Transverse colon (tissue), 4 donors: ENCODE data around the gene PLXNA2. TPM values are rescaled to one million over a fixed set of nuclear protein-coding genes. Genes with fewer than 3 reads are reported as not detected.

Experiments used
- DNase-seq: peaks from one replicate; pipeline ENCODE4 v3.0.0-alpha.2; 2019
- H3K27ac ChIP-seq, 4 donors: fragments of 200-600 bp; sonication (generic); 2 replicates each; pipeline ENCODE4 v1.5.1; 2016 to 2018; ENCODE audit warnings: inconsistent platforms in 4 of 4
- H3K27me3 ChIP-seq: fragments of 200-600 bp; sonication (generic); 2 replicates; pipeline ENCODE4 v1.5.1; 2017; ENCODE audit warnings: inconsistent platforms
- H3K36me3 ChIP-seq, 4 donors: fragments of 200-600 bp; sonication (generic); 2 replicates each; pipeline ENCODE4 v1.5.1; 2017 to 2019; ENCODE audit warnings: inconsistent platforms in 4 of 4
- H3K4me1 ChIP-seq, 4 donors: fragments of 200-600 bp; sonication (generic); 2 replicates each; pipeline ENCODE4 v1.5.1; 2017 to 2020; ENCODE audit warnings: inconsistent platforms in 4 of 4
- H3K4me3 ChIP-seq, 4 donors: fragments of 200-600 bp; sonication (generic); 1 replicate in 1 of 4; 2 replicates in 3 of 4; pipeline versions ENCODE4 v1.5.1 to v1.6.1; 2017 to 2019; ENCODE audit warnings: inconsistent platforms in 4 of 4
- H3K9me3 ChIP-seq, 2 donors: fragments of 200-600 bp; sonication (generic); 2 replicates each; pipeline ENCODE4 v1.5.1; 2017 to 2019; ENCODE audit warnings: inconsistent platforms in 2 of 2
- EP300 ChIP-seq: sonication (generic); formaldehyde crosslinking; IDR thresholded peaks from one replicate; pipeline ENCODE4 v1.6.1; 2017; ENCODE audit warnings: antibody characterized with exemption, low read depth
- POLR2A ChIP-seq: fragments of 450-650 bp; IDR thresholded peaks from one replicate; pipeline ENCODE4 v1.6.1; 2016; ENCODE audit warnings: antibody characterized with exemption, mild to moderate bottlenecking, moderate library complexity
- POLR2AphosphoS5 ChIP-seq, 3 donors: sonication (generic); formaldehyde crosslinking; IDR thresholded peaks; one replicate each; pipeline ENCODE4 v1.6.1; 2016; ENCODE audit warnings: antibody characterized with exemption in 3 of 3
- WGBS, 2 donors: methylation state at CpG; one replicate each; pipeline ENCODE4 v1.1.5; 2018; ENCODE audit warnings: low coverage in 1 of 2; 5-methylcytosine and 5-hydroxymethylcytosine counted together
- in situ Hi-C, 4 donors: fragments of 200-750 bp; cut with MboI; loops; one replicate each; pipeline versions ENCODE4 v1.15.0 to v1.15.1; 2017; ENCODE audit warnings: low sequenced_read_pairs in 3 of 4, low pct_ligation_motif_present in 1 of 4, low pct_unique_long_range_greater_than_20kb in 1 of 4
- intact Hi-C: fragments of 100-400 bp; cut with DNase I; formaldehyde crosslinking; loops from one replicate; pipeline ENCODE4 v1.15.1; 2023; ENCODE audit warnings: low total_unique reads
- total RNA-seq, 4 donors: library from RNA; depleted of rRNA; stranded (reverse); fragments of >200 nt; gene quantifications; one replicate each; pipeline ENCODE4 v1.1.0, GENCODE V29; 2016
- TF ChIP-seq, protein P1 (sequence below), 5 experiments: fragments of 200-600 bp in 3 of 5; fragments of 450-650 bp in 2 of 5; sonication (generic) in 3 of 5; IDR thresholded peaks; 1 replicate in 2 of 5; 2 replicates in 3 of 5; pipeline ENCODE4 v1.5.1; 2016 to 2017; ENCODE audit warnings: antibody characterized with exemption in 5 of 5, inconsistent platforms in 3 of 5, mild to moderate bottlenecking in 2 of 5, moderate library complexity in 1 of 5

The PLXNA2 gene
- total RNA-seq, 4 donors from 2014 or later = 77.4 to 140 (median 85.5) TPM

DNA sequence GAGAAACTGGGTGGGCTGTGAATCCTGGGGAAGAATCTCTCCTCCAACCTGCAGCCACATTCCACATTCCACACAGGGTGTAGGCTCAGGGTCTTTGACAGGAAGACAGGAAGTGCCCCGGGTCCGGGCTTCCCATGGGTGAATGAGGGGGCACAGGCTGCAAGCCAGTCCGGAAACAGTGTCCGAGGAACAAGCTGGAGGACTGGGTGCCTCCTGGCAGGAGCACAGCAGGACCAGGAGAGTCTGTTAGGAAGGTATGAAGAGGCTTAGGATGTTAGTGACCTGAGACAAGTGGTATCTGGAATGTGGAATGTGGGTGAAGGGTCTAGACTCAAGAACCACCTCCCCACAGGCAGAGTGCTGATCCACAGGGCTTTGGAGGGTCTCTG is 212.3 kb downstream of the PLXNA2 start:
- no peaks in the 10 kb centered on the region for H3K36me3 ChIP-seq
- no peaks in the 10 kb centered on the region for H3K9me3 ChIP-seq
- no peak overlapping the region for H3K27ac ChIP-seq
- DNase-seq = no peak
- H3K4me3 ChIP-seq = no peak overlapping the region
- in situ Hi-C loops = no loop called here
- TF ChIP-seq EP300 (no peak), POLR2AphosphoS5 (IDR thresholded peaks at IDR 0.05) (no peak), POLR2A (no peak)
- TF ChIP-seq, protein P1, sequence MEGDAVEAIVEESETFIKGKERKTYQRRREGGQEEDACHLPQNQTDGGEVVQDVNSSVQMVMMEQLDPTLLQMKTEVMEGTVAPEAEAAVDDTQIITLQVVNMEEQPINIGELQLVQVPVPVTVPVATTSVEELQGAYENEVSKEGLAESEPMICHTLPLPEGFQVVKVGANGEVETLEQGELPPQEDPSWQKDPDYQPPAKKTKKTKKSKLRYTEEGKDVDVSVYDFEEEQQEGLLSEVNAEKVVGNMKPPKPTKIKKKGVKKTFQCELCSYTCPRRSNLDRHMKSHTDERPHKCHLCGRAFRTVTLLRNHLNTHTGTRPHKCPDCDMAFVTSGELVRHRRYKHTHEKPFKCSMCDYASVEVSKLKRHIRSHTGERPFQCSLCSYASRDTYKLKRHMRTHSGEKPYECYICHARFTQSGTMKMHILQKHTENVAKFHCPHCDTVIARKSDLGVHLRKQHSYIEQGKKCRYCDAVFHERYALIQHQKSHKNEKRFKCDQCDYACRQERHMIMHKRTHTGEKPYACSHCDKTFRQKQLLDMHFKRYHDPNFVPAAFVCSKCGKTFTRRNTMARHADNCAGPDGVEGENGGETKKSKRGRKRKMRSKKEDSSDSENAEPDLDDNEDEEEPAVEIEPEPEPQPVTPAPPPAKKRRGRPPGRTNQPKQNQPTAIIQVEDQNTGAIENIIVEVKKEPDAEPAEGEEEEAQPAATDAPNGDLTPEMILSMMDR (IDR thresholded peaks at IDR 0.05) = no peak
- intact Hi-C loops = no loop called here
- H3K27me3 ChIP-seq = no peaks in the 10 kb centered on the region
- 80 to 89% methylated on average over 2 to 4 of the region's 4 CpGs for WGBS, 2 donors
- H3K4me1 ChIP-seq = peaks cover 19 to 29% (median 21%) of the 10 kb centered on the region in 4 donors

DNA sequence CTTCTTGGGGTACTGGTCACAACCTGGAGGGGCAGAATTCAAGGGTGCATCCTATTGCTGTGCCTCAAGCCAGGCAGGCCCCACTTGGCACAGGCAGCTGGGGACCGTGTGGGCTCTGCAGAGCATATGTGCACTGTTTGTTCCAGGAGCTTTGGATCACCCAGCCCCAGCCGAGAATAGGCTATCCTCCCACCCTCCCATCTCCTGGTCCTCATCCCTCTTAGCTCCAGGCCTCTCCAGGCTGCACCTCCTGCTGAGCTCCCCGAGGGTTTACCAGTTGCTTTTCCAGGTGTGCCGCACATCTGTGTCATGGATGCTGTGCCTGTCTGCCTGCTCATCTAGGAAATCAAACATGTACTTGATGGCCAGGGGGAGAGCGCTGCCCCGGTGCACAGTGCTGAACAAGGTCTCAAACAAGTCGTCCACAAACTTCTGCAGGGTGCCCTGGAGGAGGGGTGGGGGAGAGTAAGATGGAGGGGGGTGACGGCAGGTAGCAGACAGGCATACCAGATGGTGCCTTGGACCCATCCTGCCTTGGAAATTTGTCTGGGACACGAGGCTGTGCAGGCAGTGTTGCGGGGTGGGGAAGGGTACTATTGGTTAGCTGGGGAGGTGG is 212.8 kb downstream of the PLXNA2 start:
- DNase-seq = no peak
- intact Hi-C loops = no loop called here
- no peaks in the 10 kb centered on the region for H3K36me3 ChIP-seq
- TF ChIP-seq POLR2AphosphoS5 (IDR thresholded peaks at IDR 0.05) (no peak), EP300 (no peak), POLR2A (no peak)
- TF ChIP-seq, protein P1 (IDR thresholded peaks at IDR 0.05) = no peak
- peak overlapping the region; percentile 75 to 80 (median 76) for H3K27ac ChIP-seq
- in situ Hi-C loops = no loop called here
- no peaks in the 10 kb centered on the region for H3K9me3 ChIP-seq
- 83% methylated on average over 10 of the region's 10 CpGs; no CpG with 5 or more reads in 1 of the 2 donors for WGBS, 2 donors
- H3K27me3 ChIP-seq = no peaks in the 10 kb centered on the region
- no peak overlapping the region for H3K4me3 ChIP-seq
- H3K4me1 ChIP-seq = peaks cover 19 to 29% (median 21%) of the 10 kb centered on the region in 4 donors

DNA sequence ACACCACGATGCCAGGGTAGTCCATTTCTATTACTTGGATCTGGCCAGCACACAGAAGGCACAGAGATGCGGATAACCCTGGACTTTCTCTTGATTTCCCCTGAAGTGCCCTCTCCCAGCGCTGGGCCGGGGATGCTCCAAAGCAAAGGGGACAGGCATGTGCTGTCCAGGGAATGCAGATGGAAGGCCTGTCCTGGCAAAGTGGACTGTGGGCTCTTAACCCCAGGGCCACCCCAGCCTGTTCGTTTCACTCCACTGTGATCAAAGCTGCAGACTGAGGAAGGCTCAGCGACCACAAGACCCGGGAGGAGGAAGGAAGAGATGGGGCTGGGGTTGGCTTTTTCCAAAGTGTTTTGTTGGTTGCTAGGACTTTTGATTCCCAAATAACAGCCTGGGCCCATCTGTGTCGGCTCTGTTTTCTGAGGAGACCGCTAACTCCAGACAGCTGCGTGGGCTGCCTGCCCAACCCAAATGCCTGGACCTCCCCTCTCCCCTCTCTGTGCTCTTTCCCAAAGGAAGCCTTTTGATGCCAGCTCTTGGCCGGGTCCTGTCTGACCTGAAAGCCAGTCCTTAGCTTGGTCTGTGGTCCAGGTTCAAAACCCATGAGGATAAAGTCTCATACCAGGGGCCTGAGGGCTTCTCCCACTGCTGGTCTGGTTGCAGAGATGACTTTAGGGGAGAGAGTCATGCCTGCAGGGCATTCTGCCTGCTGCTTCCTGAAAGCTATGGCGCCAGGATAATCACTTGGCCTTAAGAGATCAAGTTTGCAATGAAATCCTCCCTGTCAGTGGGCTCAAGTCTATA is 213.7 kb downstream of the PLXNA2 start:
- H3K27me3 ChIP-seq = no peaks in the 10 kb centered on the region
- intact Hi-C loops = no loop called here
- no peak overlapping the region for H3K4me3 ChIP-seq
- H3K36me3 ChIP-seq = no peaks in the 10 kb centered on the region
- peaks cover 19 to 29% (median 21%) of the 10 kb centered on the region in 4 donors for H3K4me1 ChIP-seq
- peak overlapping the region; percentile 75 to 80 (median 76) for H3K27ac ChIP-seq
- 42 to 52% methylated on average over 2 to 11 of the region's 12 CpGs for WGBS, 2 donors
- peak; percentile 26 for DNase-seq
- no peak for TF ChIP-seq POLR2AphosphoS5 (IDR thresholded peaks at IDR 0.05)
- TF ChIP-seq POLR2A = no peak
- TF ChIP-seq, protein P1 (IDR thresholded peaks at IDR 0.05) = no peak
- no peak for TF ChIP-seq EP300
- H3K9me3 ChIP-seq = no peaks in the 10 kb centered on the region
- in situ Hi-C loops = no loop called here
